Activated T-helper 2 cell treated with anti-CD3 and anti-CD28 coated beads, Interferon-gamma antibody, Interleukin-2, Interleukin-4, amounts not matched to agents 10 μg/mL and 5 μg/mL and 100 μg/mL, durations not matched to agents 14 hours and 24 hours and 36 hours (primary cell): ENCODE measurements around the gene RMRP. TPM values are rescaled to one million over a fixed set of nuclear protein-coding genes. Genes with fewer than 3 reads are reported as not detected.

Experiments
- total RNA-seq: library from RNA; stranded (reverse); gene quantifications from 2 replicates; pipeline ENCODE4 v1.2.3, GENCODE V29; 2022

RMRP gene
- total RNA-seq, 1 donor from 2014 or later, result 5,290 TPM

Other genes with a start within 250 kb of the RMRP start
- gene RUSC2, start 167.9 kb downstream of the RMRP start, total RNA-seq, result 5.9 and 6.7 TPM in 2 replicates
- 44.5 and 48.0 TPM in 2 replicates for gene TESK1, start 52.8 kb downstream of the RMRP start, total RNA-seq
- gene CD72, start 39.6 kb downstream of the RMRP start, total RNA-seq, result 11.3 and 11.4 TPM in 2 replicates
- 90.2 and 92.1 TPM in 2 replicates for gene SIT1, start 7.1 kb downstream of the RMRP start, total RNA-seq
- gene CCDC107, start 273 bp upstream of the RMRP start, total RNA-seq, result 23.0 TPM in 2 replicates
- gene ARHGEF39, start 7.2 kb upstream of the RMRP start, total RNA-seq, result 11.1 and 12.3 TPM in 2 replicates
- 0.89 and 1.2 TPM in 2 replicates for gene CA9, start 15.9 kb upstream of the RMRP start, total RNA-seq
- gene TPM2, start 31.9 kb upstream of the RMRP start, total RNA-seq, result 4.1 and 4.6 TPM in 2 replicates
- gene TLN1, start 74.2 kb upstream of the RMRP start, total RNA-seq, result 253 and 267 TPM in 2 replicates
- gene CREB3, start 74.6 kb upstream of the RMRP start, total RNA-seq, result 34.3 and 34.5 TPM in 2 replicates
- 54.0 and 57.0 TPM in 2 replicates for gene GBA2, start 91.2 kb upstream of the RMRP start, total RNA-seq
- gene RGP1, start 91.3 kb upstream of the RMRP start, total RNA-seq, result 17.0 and 17.1 TPM in 2 replicates
- gene MSMP, start 96.3 kb upstream of the RMRP start, total RNA-seq, result 0.37 and 0.41 TPM in 2 replicates
- 10.4 and 12.0 TPM in 2 replicates for gene NPR2, start 133.6 kb upstream of the RMRP start, total RNA-seq
- gene SPAG8, start 154.2 kb upstream of the RMRP start, total RNA-seq, result 0.82 and 1.5 TPM in 2 replicates
- 49.4 and 49.7 TPM in 2 replicates for gene HINT2, start 157.0 kb upstream of the RMRP start, total RNA-seq
- not detected in 2 replicates for gene FAM221B, start 170.7 kb upstream of the RMRP start, total RNA-seq
- 3.0 and 3.4 TPM in 2 replicates for gene TMEM8B, start 171.2 kb upstream of the RMRP start, total RNA-seq
- gene OR13J1, start 212.4 kb upstream of the RMRP start, total RNA-seq, result not detected in 2 replicates
- not detected in 2 replicates for gene HRCT1, start 248.2 kb upstream of the RMRP start, total RNA-seq